ENCODE measurements around the gene KRTAP3-3.

DNA sequence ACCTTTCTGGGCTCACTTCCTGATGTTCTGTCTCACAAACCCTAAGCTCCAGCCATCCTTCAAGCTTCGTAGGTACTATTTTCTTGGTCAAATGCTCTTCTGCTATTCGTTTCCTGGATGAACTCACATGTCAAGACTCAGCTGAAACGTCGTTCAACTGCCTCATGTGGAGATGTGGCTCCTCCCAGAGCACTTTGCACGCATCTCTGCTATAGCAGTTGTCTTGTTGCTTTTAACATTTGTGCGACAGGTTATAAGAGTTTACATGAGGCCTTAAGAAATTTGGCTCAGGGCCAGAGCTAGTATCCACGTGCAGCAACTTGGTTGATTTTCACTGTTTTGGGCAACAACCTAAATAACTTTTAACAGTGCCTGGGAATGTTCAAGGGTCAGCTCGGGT, 7.0 kb downstream of the KRTAP3-3 start:
- TF ChIP-seq, protein P1, sequence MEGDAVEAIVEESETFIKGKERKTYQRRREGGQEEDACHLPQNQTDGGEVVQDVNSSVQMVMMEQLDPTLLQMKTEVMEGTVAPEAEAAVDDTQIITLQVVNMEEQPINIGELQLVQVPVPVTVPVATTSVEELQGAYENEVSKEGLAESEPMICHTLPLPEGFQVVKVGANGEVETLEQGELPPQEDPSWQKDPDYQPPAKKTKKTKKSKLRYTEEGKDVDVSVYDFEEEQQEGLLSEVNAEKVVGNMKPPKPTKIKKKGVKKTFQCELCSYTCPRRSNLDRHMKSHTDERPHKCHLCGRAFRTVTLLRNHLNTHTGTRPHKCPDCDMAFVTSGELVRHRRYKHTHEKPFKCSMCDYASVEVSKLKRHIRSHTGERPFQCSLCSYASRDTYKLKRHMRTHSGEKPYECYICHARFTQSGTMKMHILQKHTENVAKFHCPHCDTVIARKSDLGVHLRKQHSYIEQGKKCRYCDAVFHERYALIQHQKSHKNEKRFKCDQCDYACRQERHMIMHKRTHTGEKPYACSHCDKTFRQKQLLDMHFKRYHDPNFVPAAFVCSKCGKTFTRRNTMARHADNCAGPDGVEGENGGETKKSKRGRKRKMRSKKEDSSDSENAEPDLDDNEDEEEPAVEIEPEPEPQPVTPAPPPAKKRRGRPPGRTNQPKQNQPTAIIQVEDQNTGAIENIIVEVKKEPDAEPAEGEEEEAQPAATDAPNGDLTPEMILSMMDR (conservative IDR thresholded peaks at IDR 0.05; ENCODE audit: low read depth, low read length) = no peak
- TF ChIP-seq EZH2 (IDR thresholded peaks at IDR 0.05; ENCODE audit: borderline replicate concordance, low read depth, low read length, poor library complexity, severe bottlenecking) = no peak
